Lower leg skin (tissue), 3 donors: ENCODE measurements around the gene POLN.

Experiments
- CTCF ChIP-seq, 3 donors: fragments of 450-650 bp; IDR thresholded peaks; one replicate each; pipeline ENCODE4 v1.5.1; 2016; ENCODE audit warnings: antibody characterized with exemption in 3 of 3, mild to moderate bottlenecking in 3 of 3, moderate library complexity in 2 of 3
- POLR2A ChIP-seq, 2 donors: fragments of 450-650 bp; IDR thresholded peaks; one replicate each; pipeline ENCODE4 v1.6.1; 2016 to 2017; ENCODE audit warnings: antibody characterized with exemption in 2 of 2, mild to moderate bottlenecking in 1 of 2, moderate library complexity in 1 of 2

- TF ChIP-seq CTCF (IDR thresholded peaks at IDR 0.05) (no peak), POLR2A (IDR thresholded peaks at IDR 0.05) (no peak)
These were observed 24.2 kb downstream of the POLN start for GRCh38 chr4:2217726-2218125.
